Measurements from ENCODE around the gene GZMM.

The GZMM gene

DNA sequence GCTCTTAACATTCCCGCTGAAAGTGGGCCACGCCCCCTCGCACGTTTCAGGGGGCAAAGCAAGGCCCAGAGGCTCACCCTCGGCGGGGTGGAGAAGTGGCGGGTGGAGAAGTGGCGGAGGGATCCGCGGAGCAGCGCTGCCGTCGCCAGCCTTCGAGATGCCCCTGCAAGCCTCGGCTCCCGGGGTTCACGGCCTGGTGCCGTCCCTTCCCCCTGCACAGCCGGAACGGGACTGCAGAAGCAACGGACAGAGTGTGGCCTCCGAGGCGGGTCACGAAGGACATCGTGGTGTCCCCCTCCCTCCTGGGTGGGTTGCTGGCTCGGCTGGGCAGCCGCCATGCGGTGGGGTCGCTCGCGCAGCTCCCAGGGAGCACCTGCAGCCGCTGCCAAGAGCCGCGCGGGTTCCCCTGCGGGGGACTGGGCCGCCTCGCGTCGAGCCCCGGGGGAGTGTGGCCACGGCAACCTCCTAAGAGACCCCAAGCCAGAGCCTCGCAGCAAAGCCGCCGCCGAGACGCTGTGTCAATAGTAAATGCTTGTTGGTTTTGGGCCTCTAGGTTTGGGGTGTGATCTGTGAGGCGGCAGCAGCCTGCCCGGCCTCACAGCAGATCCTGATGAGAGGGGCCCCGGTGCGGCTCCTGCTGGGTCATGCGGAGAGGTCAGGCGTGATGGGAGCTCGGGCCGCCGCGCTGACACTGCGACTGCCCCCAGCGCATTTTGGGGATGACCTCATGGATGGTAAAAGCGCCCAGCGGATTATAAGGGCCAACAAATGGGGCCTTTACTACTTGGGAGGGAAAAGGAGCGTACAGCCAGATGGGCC is 31.1 kb upstream of the GZMM start:
- no peak for DNase-seq (ENCODE audit: low read depth, low spot score)

DNA sequence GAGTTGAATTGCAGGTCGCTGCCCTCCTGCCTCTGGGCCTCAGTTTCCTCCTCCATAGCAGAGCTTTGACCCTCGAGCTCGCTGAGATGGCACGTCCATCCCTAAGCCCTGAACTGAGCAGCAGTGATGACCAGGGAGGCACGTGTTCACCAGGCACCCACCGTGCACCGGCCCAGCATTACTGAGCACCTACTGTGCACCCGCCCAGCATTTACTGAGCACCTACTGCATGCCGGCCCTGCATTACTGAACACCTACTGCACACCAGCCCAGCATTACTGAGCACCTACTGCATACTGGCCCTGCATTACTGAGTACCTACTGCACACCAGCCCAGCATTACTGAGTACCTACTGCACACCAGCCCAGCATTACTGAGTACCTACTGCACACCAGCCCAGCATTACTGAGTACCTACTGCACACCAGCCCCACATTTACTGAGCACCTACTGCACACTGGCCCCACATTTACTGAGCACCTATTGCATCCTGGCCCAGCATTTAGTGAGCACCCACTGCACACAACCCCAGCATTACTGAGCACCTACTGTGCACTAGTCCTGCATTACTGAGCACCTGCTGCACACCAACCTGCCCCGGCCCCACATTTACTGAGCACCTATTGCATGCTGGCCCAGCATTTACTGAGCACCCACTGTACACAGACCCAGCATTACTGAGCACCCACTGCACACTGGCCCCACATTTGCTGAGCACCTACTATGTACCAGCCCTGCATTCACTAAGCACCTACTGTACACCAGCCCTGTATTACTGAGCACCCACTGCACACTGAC is 30.3 kb upstream of the GZMM start:
- no peak for DNase-seq (ENCODE audit: low read depth, low spot score)

GRCh38 chr19:514166-514663 is 29.6 kb upstream of the GZMM start:
- no peak for DNase-seq (ENCODE audit: low read depth, low spot score)

DNA sequence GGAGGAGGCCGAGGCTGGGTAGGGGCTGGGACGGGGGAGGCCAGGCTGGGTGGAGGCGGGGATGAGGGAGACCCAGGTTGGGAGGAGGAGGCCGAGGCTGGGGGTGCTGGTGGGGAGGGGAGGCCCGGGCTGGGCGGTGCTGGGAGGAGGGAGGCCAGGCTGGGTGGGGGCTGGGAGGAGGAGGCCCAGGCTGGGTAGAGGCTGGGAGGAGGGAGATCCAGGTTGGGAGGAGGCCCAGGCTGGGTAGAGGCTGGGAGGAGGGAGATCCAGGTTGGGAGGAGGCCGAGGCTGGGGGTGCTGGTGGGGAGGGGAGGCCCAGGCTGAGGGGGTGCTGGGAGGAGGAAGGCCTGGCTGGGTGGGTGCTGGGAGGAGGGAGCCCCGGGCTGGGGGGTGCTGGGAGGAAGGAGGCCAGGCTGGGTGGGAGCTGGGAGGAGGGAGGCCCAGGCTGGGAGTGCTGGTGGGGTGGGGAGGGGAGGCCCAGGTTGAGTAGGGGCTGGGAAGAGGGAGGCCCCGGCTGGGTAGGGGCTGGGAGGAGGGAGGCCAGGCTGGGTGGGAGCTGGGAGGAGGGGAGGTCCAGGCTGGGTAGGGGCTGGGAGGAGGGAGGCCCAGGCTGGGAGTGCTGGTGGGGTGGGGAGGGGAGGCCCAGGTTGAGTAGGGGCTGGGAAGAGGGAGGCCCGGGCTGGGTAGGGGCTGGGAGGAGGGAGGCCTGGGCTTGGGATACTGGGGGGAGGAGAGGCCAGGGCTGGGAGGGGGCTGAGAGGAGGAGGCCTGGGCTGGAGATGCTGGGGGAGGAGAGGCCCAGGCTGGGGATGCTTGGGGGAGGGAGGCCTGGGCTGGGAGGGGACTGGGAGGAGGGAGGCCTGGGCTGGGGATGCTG is 25.9 kb upstream of the GZMM start:
- no peak for DNase-seq (ENCODE audit: low read depth, low spot score)

- no peak for DNase-seq (ENCODE audit: low read depth, low spot score)
Observed at GRCh38 chr19:518598-519231, 25.1 kb upstream of the GZMM start.

- DNase-seq (ENCODE audit: low read depth, low spot score): no peak
Observed at GRCh38 chr19:519449-519865, 24.4 kb upstream of the GZMM start.

- DNase-seq (ENCODE audit: low read depth, low spot score): no peak
Observed at GRCh38 chr19:522726-523125, 21.1 kb upstream of the GZMM start.

DNA sequence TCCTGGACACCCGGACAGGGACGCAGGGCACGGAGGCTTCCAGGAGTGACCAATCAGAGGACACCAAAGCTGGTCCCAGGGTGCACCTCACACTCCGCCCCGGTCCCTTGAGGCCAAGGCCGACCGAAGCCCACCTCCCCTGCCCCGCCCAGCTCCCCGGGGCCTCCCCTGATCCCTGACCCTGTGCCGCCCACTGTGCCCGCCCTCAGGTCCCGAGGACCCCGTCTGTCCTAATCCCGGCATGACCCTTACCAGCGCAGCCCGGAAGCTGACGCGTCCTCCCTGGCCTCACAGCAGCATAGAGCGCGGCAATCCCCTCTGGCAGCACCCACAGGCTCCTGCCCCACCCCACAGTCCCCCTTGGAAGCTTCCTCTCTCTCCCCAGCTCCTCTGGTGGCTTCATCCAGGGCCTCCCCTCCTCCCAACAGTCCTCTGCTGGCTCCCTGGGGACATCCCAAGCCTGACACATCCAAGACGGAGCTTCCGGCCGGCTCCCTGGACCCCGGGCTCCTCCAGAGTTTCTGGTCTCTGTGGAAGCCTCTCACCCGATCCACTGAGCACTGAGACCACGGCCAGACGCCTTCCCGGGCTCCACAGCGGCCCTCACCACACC is 19.7 kb upstream of the GZMM start:
- DNase-seq (ENCODE audit: low read depth, low spot score): no peak

GRCh38 chr19:525029-525428 is 18.8 kb upstream of the GZMM start:
- no peak for DNase-seq (ENCODE audit: low read depth, low spot score)

GRCh38 chr19:525857-526419 is 17.9 kb upstream of the GZMM start:
- no peak for DNase-seq (ENCODE audit: low read depth, low spot score)

- DNase-seq (ENCODE audit: low read depth, low spot score): no peak
Observed at GRCh38 chr19:530134-531008, 13.5 kb upstream of the GZMM start.

GRCh38 chr19:531009-531752 is 12.7 kb upstream of the GZMM start:
- no peak for DNase-seq (ENCODE audit: low read depth, low spot score)

GRCh38 chr19:531753-532560 is 11.9 kb upstream of the GZMM start, which contains the start of gene CDC34:
Gene CDC34 (plus strand): TSS chr19:531760. CDS start chr19:531932, 172 bp downstream.
- no peak for DNase-seq (ENCODE audit: low read depth, low spot score)

GRCh38 chr19:532561-533363 is 11.1 kb upstream of the GZMM start:
- no peak for DNase-seq (ENCODE audit: low read depth, low spot score)

GRCh38 chr19:533364-534058 is 10.3 kb upstream of the GZMM start:
- no peak for DNase-seq (ENCODE audit: low read depth, low spot score)

GRCh38 chr19:534088-534487 is 9.8 kb upstream of the GZMM start:
- no peak for DNase-seq (ENCODE audit: low read depth, low spot score)
